Endothelial cell of umbilical vein (primary cell): ENCODE measurements around the gene MAP4K3. TPM values are rescaled to one million over a fixed set of nuclear protein-coding genes. Genes with fewer than 3 reads are reported as not detected.

Experiments
- BruUV-seq: library from RNA; stranded (reverse); fragments of 400-500 nt; replicated peaks from 2 replicates; lab custom pipeline; 2021; lab: Mats Ljungman, UMichigan
- CTCF ChIA-PET: fragments of 300-600, 350-600 bp; sonication (Branson Sonifier 250); formaldehyde crosslinking; loops from one replicate; lab custom pipeline; 2021; ENCODE audit warnings: antibody characterized with exemption, inconsistent platforms; lab: Charles Lee
- POLR2A ChIA-PET: fragments of 300-600, 350-600 bp; sonication (Branson Sonifier 250); formaldehyde crosslinking; loops from one replicate; lab custom pipeline; 2021; ENCODE audit warnings: antibody characterized with exemption, inconsistent platforms; lab: Charles Lee
- DNase-seq: peaks from one replicate; pipeline ENCODE4 v3.0.0-alpha.2; 2011; ENCODE audit warnings: low read depth, low spot score
- FAIRE-seq: peaks from 2 replicates; lab custom pipeline; 2011; peaks lifted over from hg19 to GRCh38; lab: Jason Lieb, UNC
- H2AFZ ChIP-seq: 2 replicates; pipeline ENCODE4 v1.6.0; 2012; ENCODE audit warnings: low read depth, low read length, control low read depth, inconsistent platforms
- H3K27ac ChIP-seq: 2 replicates; pipeline ENCODE4 v1.5.1; 2011; ENCODE audit warnings: low read depth, mild to moderate bottlenecking, control low read depth, low read length, moderate library complexity; ENCODE audit not compliant: insufficient read depth
- H3K27me3 ChIP-seq, 2 experiments: 2 replicates each; pipeline versions ENCODE4 v1.6.0 to v1.6.1; 2011; ENCODE audit warnings: low read length in 2 of 2, mixed read lengths in 1 of 2; ENCODE audit not compliant: control insufficient read depth in 2 of 2, insufficient read depth in 2 of 2
- H3K36me3 ChIP-seq, 2 experiments: 2 replicates in 1 of 2; 3 replicates in 1 of 2; pipeline ENCODE4 v1.5.1; 2011; ENCODE audit warnings: low read length in 2 of 2, mild to moderate bottlenecking in 1 of 2, moderate library complexity in 1 of 2; ENCODE audit not compliant: control insufficient read depth in 2 of 2, insufficient read depth in 2 of 2; ENCODE audit errors: extremely low read depth in 1 of 2
- H3K4me1 ChIP-seq: 3 replicates; pipeline ENCODE4 v1.5.1; 2011; ENCODE audit warnings: mild to moderate bottlenecking, low read length; ENCODE audit not compliant: control insufficient read depth, insufficient read depth; ENCODE audit errors: extremely low read depth
- H3K4me2 ChIP-seq: 2 replicates; pipeline ENCODE4 v1.6.1; 2011; ENCODE audit warnings: low read length, control low read depth, mixed read lengths; ENCODE audit not compliant: insufficient read depth
- H3K4me3 ChIP-seq, 3 experiments: fragments of 200-600 bp in 1 of 3; sonication (generic), shearing (Covaris generic) in 1 of 3; replicated peaks in 1 of 3; 2 replicates each; pipeline ENCODE4 v1.5.1; 2011 to 2016; ENCODE audit warnings: control low read depth in 3 of 3, low read length in 3 of 3, mild to moderate bottlenecking in 2 of 3, inconsistent platforms in 1 of 3, low read depth in 1 of 3, moderate library complexity in 1 of 3; ENCODE audit not compliant: insufficient read depth in 1 of 3
- H3K79me2 ChIP-seq: 2 replicates; pipeline ENCODE4 v1.6.0; 2012; ENCODE audit warnings: low read length, inconsistent platforms; ENCODE audit not compliant: control insufficient read depth, insufficient read depth
- H3K9ac ChIP-seq: replicated peaks from 2 replicates; pipeline ENCODE3; 2011; ENCODE audit warnings: low read length, control low read depth; ENCODE audit not compliant: insufficient read depth; ENCODE audit errors: extremely low read depth
- H3K9me1 ChIP-seq: replicated peaks from 3 replicates; pipeline ENCODE4 v1.6.0; 2011; ENCODE audit warnings: mild to moderate bottlenecking, low read length; ENCODE audit not compliant: control insufficient read depth, insufficient read depth; ENCODE audit errors: extremely low read depth
- H3K9me3 ChIP-seq: replicated peaks from 2 replicates; pipeline ENCODE4 v1.5.1; 2012; ENCODE audit warnings: low read length, inconsistent platforms; ENCODE audit not compliant: control insufficient read depth, insufficient read depth
- H4K20me1 ChIP-seq: replicated peaks from 2 replicates; pipeline ENCODE3; 2011; ENCODE audit warnings: mild to moderate bottlenecking, low read length; ENCODE audit not compliant: control insufficient read depth, insufficient read depth; ENCODE audit errors: extremely low read depth
- EZH2 ChIP-seq: IDR thresholded peaks from 2 replicates; pipeline ENCODE4 v1.6.1; 2012; ENCODE audit warnings: borderline replicate concordance, low read depth, mild to moderate bottlenecking, moderate library complexity, low read length, inconsistent platforms; ENCODE audit not compliant: severe bottlenecking
- FOS ChIP-seq: IDR thresholded peaks from 2 replicates; pipeline ENCODE4 v1.6.1; 2011; ENCODE audit warnings: mild to moderate bottlenecking, low read length, moderate library complexity, borderline replicate concordance; ENCODE audit not compliant: insufficient read depth
- GATA2 ChIP-seq: IDR thresholded peaks from 2 replicates; pipeline ENCODE4 v1.7.0; 2011; ENCODE audit warnings: low read depth, mild to moderate bottlenecking, moderate library complexity, mixed read lengths, low read length; ENCODE audit not compliant: insufficient read length, insufficient read depth
- JUN ChIP-seq: IDR thresholded peaks from 2 replicates; pipeline ENCODE4 v1.6.1; 2011; ENCODE audit warnings: borderline replicate concordance, low read depth; ENCODE audit not compliant: insufficient read length, insufficient read depth
- MAX ChIP-seq: IDR thresholded peaks from 2 replicates; pipeline ENCODE4 v1.6.1; 2011; ENCODE audit not compliant: insufficient read depth, insufficient read length
- MYC ChIP-seq: IDR thresholded peaks from one replicate; pipeline ENCODE4 v1.6.1; 2011; ENCODE audit warnings: mild to moderate bottlenecking, low read depth, low read length
- POLR2A ChIP-seq: IDR thresholded peaks from 2 replicates; pipeline ENCODE4 v1.6.1; 2012; ENCODE audit warnings: low read depth, mild to moderate bottlenecking, control low read depth, low read length
- POLR2AphosphoS5 ChIP-seq: IDR thresholded peaks from 2 replicates; pipeline ENCODE4 v1.6.1; 2012; ENCODE audit warnings: low read depth, mild to moderate bottlenecking, control low read depth, low read length, moderate library complexity; ENCODE audit not compliant: insufficient read depth
- dilution Hi-C: fragments of 300-500 bp; cut with MboI; formaldehyde crosslinking; loops from one replicate; pipeline ENCODE4 v1.15.0; 2019; ENCODE audit warnings: low sequenced_read_pairs; ENCODE audit not compliant: extremely low pct_ligation_motif_present
- intact Hi-C: fragments of 100-400 bp; cut with micrococcal nuclease; formaldehyde crosslinking; loops from one replicate; pipeline ENCODE4 v1.10.0; 2022
- polyA plus RNA-seq, 4 experiments: library from polyadenylated mRNA; depleted of rRNA in 3 of 4; stranded (reverse) in 3 of 4; unstranded in 1 of 4; fragments of >200 nt; gene quantifications; 2 replicates each; pipeline versions ENCODE4 v1.2.1 to v1.2.3, GENCODE V29; 2011 to 2012; ENCODE audit warnings: missing spikeins in 1 of 4
- total RNA-seq: library from RNA; stranded (reverse); gene quantifications from 2 replicates; pipeline ENCODE4 v1.2.3, GENCODE V29; 2021
- TF ChIP-seq, protein P1 (sequence below), 2 donors: IDR thresholded peaks; 1 replicate in 1 of 2; 2 replicates in 1 of 2; pipeline ENCODE4 v1.5.1; 2011; ENCODE audit warnings: low read length in 2 of 2, mild to moderate bottlenecking in 2 of 2, moderate library complexity in 2 of 2, control low read depth in 1 of 2, inconsistent platforms in 1 of 2, low read depth in 1 of 2; ENCODE audit not compliant: insufficient read depth in 1 of 2; ENCODE audit errors: extremely low read depth in 1 of 2

MAP4K3 gene
- total and polyA plus RNA-seq, 2 donors (not counting 3 experiments of a cell fraction or from before 2014, with no cell fraction given), result 8.0 to 45.9 TPM

DNA sequence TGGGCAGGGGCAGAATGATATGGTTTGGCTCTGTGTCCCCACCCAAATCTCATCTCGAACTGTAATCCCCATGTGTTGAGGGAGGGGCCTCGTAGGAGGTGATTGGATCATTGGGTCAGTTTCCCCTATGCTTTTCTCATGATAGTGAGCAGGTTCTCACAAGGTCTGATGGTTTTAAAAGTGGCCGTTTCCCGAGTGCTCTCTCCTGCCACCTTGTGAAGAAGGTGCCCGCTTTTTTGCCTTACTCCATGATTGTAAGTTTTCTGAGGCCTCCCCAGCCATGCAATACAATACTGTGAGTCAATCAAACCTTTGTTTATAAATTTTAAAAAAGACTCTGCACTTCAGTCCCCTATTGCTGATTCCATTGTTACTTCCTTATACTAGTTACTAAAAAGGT, 110.4 kb downstream of the MAP4K3 start:
- POLR2A ChIA-PET, result no interaction called here
- H3K9me3 ChIP-seq, result no peaks in the 10 kb centered on the region
- intact Hi-C loops (no loop called here), dilution Hi-C loops (no loop called here)
- no peak overlapping the region for H3K27ac ChIP-seq
- H4K20me1 ChIP-seq, result no peaks in the 10 kb centered on the region
- no peaks in the 10 kb centered on the region for H3K9me1 ChIP-seq
- DNase-seq (no peak), FAIRE-seq (no peak)
- no peaks in the 10 kb centered on the region for H3K79me2 ChIP-seq
- no peak overlapping the region for H3K4me2 ChIP-seq
- CTCF ChIA-PET, result interaction anchor here (1.2 kb wide), 1 partner anchor 11 kb away, joined by 3 read pairs; no protein-coding TSS in a partner anchor
- no peak overlapping the region for H3K9ac ChIP-seq
- no peak for TF ChIP-seq POLR2A
- TF ChIP-seq FOS, result no peak
- TF ChIP-seq MYC, result no peak
- TF ChIP-seq EZH2, result no peak
- no peak for TF ChIP-seq MAX
- TF ChIP-seq JUN, result no peak
- no peak for TF ChIP-seq POLR2AphosphoS5
- no peak for TF ChIP-seq GATA2
- TF ChIP-seq, protein P1, sequence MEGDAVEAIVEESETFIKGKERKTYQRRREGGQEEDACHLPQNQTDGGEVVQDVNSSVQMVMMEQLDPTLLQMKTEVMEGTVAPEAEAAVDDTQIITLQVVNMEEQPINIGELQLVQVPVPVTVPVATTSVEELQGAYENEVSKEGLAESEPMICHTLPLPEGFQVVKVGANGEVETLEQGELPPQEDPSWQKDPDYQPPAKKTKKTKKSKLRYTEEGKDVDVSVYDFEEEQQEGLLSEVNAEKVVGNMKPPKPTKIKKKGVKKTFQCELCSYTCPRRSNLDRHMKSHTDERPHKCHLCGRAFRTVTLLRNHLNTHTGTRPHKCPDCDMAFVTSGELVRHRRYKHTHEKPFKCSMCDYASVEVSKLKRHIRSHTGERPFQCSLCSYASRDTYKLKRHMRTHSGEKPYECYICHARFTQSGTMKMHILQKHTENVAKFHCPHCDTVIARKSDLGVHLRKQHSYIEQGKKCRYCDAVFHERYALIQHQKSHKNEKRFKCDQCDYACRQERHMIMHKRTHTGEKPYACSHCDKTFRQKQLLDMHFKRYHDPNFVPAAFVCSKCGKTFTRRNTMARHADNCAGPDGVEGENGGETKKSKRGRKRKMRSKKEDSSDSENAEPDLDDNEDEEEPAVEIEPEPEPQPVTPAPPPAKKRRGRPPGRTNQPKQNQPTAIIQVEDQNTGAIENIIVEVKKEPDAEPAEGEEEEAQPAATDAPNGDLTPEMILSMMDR (IDR thresholded peaks at IDR 0.05; ENCODE audit: extremely low read depth in 1 of 2, insufficient read depth in 1 of 2, low read depth in 1 of 2, low read length in 2 of 2), result no peak
- BruUV-seq, result no TSS peak
- H3K4me3 ChIP-seq, result no peak overlapping the region
- no peaks in the 10 kb centered on the region for H3K4me1 ChIP-seq
- H3K27me3 ChIP-seq, result no peaks in the 10 kb centered on the region
- H2AFZ ChIP-seq, result no peak overlapping the region
- no peaks in the 10 kb centered on the region for H3K36me3 ChIP-seq
